Measurements from ENCODE around the gene TOM1L1. TPM values are rescaled to one million over a fixed set of nuclear protein-coding genes. Genes with fewer than 3 reads are reported as not detected.

TOM1L1 gene
- 25.6 and 26.1 TPM in 2 replicates for total RNA-seq

GRCh38 chr17:54900457-54901229 lies at the start of gene TOM1L1:
TSS of gene TOM1L1 (plus strand) at chr17:54900852. CDS start at chr17:54900866, 14 bp downstream.

DNA sequence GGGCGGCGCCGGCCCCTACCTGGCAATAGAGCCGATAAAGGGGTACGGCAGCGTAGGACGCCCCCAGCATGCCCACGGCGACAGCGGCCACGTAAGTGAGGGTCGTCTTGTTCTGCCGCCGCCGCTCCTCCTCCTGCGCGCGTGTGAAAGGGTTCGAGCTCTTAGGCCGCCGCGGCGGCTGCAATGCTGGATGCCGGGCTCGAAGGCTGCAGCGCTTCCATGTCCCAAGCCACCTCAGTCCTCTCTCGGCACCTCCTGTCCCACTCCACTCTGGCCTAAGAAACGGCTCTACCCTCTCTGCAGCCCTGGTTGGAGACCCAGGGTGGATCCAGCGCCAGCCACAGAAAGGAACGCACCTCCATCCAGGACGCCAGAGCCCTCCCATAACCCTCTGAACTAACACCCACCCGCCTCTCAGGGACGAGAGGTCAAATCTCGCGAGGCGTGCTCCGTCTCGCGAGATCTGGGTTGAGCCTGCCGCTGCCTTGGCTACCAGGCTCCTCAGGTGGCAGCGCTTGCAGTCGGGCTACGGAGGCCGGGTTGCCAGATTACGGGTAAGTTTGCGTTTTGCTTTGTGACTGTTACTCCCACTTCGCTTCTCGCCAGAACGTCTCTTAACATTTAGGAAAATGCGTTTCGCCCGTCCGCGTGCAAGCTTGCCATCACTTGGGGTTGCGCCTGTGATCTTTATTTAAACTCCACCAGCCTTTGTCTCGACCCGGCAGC lies 67.8 kb downstream of the TOM1L1 start, which contains the start of the genes COX11 and STXBP4:
Gene COX11, minus strand, starts transcription at position 393 of the 726 bp plus-strand sequence. Its CDS starts 8 bp downstream, at position 385.
Gene STXBP4, plus strand, starts transcription at position 504 of the 726 bp plus-strand sequence. CDS start 17,455 bp downstream, outside the sequence.

Other genes starting within 250 kb of the TOM1L1 start
- gene COX11, start 67.8 kb downstream of the TOM1L1 start, total RNA-seq, result 30.7 and 39.7 TPM in 2 replicates
- gene STXBP4, start 67.9 kb downstream of the TOM1L1 start, total RNA-seq, result 1.1 and 10.2 TPM in 2 replicates